ENCODE results near the gene CCDC51.

The CCDC51 gene

GRCh38 chr3:48400824-48401433 is 39.0 kb downstream of the CCDC51 start:
- H3K27me3 Mint-ChIP-seq = peaks cover 25% of the 10 kb centered on the region
- CTCF ChIA-PET = interaction anchor here (0.6 to 7.8 kb wide), 48 partner anchors 7 to 518 kb away, joined by 3 to 170 read pairs (median 5); partner anchors contain the start of genes CAMP, CCDC51, PFKFB4 and PLXNB1
- no peaks in the 10 kb centered on the region for H3K36me3 Mint-ChIP-seq
- peak; percentile 79 for DNase-seq
- no peaks in the 10 kb centered on the region for H3K4me1 Mint-ChIP-seq
- H3K9me3 Mint-ChIP-seq = no peaks in the 10 kb centered on the region
- no peak overlapping the region for H3K4me3 Mint-ChIP-seq
- H3K27ac Mint-ChIP-seq = no peak overlapping the region

GRCh38 chr3:48399387-48400172 is 40.3 kb downstream of the CCDC51 start:
- H3K27me3 Mint-ChIP-seq = peaks cover 35% of the 10 kb centered on the region
- CTCF ChIA-PET = interaction anchor here (0.8 to 7.8 kb wide), 25 partner anchors 9 to 266 kb away, joined by 3 to 170 read pairs (median 6); partner anchors contain the start of genes PFKFB4 and SLC26A6
- DNase-seq = no peak
- no peak overlapping the region for H3K4me3 Mint-ChIP-seq
- no peaks in the 10 kb centered on the region for H3K36me3 Mint-ChIP-seq
- H3K27ac Mint-ChIP-seq = no peak overlapping the region
- no peaks in the 10 kb centered on the region for H3K4me1 Mint-ChIP-seq
- no peaks in the 10 kb centered on the region for H3K9me3 Mint-ChIP-seq

DNA sequence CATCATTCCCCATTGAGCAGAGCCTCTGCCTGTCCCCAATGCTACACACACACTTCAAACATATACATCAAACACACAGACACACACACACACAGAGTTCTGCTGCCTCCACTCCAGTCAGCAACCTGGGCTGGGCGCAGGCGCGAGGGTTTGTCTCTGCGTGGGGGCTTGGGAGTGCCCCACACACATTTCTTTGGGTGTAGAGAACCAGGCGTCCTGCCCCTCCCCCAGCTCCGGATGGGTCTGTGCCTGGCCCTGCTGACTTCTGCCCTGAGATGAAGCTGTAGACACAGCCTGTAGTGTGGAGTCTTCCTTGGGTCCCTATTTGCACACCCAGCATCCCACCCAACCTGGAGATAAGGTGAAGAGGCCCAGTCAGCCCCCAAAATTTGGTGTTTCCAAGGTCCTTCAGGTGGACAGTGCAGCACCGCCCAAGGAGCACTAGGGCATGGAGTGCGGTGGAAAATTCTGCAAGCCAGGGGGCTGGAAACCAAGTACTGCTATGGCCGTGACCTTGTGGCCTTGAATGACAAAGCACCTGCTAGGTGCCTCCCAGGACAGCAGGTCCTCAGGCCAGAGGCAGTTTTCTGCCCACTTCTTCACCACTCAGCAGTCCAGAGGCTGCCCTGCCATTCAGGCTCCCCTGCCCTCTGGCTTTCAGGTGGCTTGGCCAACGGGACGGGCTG is 41.1 kb downstream of the CCDC51 start:
- Mint-ChIP-seq H3K27ac (peak overlapping the region; percentile 22), H3K36me3 (no peaks in the 10 kb centered on the region), H3K27me3 (peaks cover 36% of the 10 kb centered on the region), H3K4me3 (no peak overlapping the region), H3K9me3 (no peaks in the 10 kb centered on the region), H3K4me1 (no peaks in the 10 kb centered on the region)
- CTCF ChIA-PET = interaction anchor here (0.5 to 7.8 kb wide), 9 partner anchors 9 to 157 kb away, joined by 3 to 170 read pairs (median 8); partner anchors contain the start of gene PFKFB4
- no peak for DNase-seq

DNA sequence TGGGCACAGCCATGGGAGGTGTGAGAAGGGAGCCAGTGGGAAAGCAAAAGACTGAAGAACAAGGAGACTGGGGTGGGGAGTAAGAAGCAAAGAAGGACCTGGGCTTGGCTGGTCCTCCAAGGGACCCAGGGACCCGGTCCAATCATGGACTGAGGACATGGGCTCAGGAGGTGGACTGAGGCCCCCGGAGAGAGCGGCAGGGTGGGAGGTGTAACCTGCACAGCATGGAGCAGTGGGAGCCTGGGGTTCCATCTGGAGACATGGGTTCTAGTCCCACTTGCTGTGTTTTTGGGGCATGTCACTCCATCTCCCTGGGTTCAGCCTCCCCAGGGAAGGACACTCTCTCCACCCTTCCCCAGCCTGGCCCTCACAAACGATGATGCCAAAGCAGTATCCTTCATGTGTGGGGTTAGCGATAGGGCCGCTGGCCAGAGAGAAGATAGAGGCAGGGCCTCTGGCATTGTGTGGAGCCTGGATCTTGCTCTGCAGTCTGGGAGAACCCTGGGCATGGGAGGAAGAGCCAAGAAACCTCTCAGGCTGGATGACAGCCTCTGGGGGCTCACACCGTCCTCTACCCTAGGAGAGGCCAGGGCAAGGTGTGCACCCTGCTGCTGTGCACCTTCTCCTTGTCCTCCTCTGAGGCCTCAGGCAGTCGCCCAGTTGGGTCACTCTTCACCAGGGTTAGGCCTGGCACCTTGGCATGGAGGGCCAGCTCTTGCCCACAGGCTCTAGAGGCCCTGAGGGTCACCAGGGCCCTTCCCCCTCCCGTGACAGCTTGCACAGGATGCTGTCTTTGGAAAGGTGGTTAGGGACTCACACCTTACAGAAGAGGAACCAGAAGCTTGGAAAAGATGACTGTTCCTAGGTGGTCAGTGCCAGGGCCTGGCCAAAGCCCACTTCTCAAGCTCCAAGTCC is 41.9 kb downstream of the CCDC51 start:
- DNase-seq = no peak
- Mint-ChIP-seq H3K4me1 (no peaks in the 10 kb centered on the region), H3K27me3 (peaks cover 36% of the 10 kb centered on the region), H3K27ac (no peak overlapping the region), H3K9me3 (no peaks in the 10 kb centered on the region), H3K36me3 (no peaks in the 10 kb centered on the region), H3K4me3 (no peak overlapping the region)
- CTCF ChIA-PET = interaction anchor here (0.5 to 7.8 kb wide), 5 partner anchors 36 to 158 kb away, joined by 3 to 170 read pairs (median 3); partner anchors contain the start of gene PFKFB4

- no peaks in the 10 kb centered on the region for H3K4me1 Mint-ChIP-seq
- H3K9me3 Mint-ChIP-seq = no peaks in the 10 kb centered on the region
- no peak for DNase-seq
- H3K36me3 Mint-ChIP-seq = no peaks in the 10 kb centered on the region
- no peak overlapping the region for H3K4me3 Mint-ChIP-seq
- CTCF ChIA-PET = interaction anchor here (2.4 kb wide), 1 partner anchor 12 kb away, joined by 6 read pairs; no protein-coding TSS in a partner anchor
- H3K27me3 Mint-ChIP-seq = peaks cover 36% of the 10 kb centered on the region
- no peak overlapping the region for H3K27ac Mint-ChIP-seq
Measured at GRCh38 chr3:48395714-48396113, 44.2 kb downstream of the CCDC51 start.

GRCh38 chr3:48394391-48394790 is 45.5 kb downstream of the CCDC51 start:
- Mint-ChIP-seq H3K36me3 (no peaks in the 10 kb centered on the region), H3K9me3 (no peaks in the 10 kb centered on the region), H3K27me3 (peaks cover 34% of the 10 kb centered on the region), H3K4me1 (no peaks in the 10 kb centered on the region), H3K27ac (no peak overlapping the region), H3K4me3 (no peak overlapping the region)
- DNase-seq = no peak
- CTCF ChIA-PET = interaction anchor here (0.6 kb wide), 1 partner anchor 42 kb away, joined by 3 read pairs; no protein-coding TSS in a partner anchor

DNA sequence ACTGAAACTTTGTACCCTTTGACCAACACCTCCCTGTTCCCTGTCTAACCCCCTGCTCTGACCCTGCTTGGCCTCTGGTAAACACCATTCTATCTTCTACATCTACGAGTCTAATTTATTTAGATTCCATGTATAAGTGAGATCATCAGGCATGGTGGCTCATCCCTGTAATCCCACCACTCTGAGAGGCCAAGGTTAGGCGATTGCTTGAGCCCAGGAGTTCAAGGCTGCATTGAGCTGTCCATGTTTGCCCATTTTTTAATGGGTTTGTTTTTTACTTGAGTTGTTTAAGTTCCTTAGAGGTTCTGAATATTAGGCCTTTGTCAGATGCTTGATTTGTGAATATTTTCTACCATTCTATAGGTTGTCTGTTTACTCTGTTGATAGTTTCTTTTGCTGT is 51.0 kb downstream of the CCDC51 start:
- no peak overlapping the region for H3K4me3 Mint-ChIP-seq
- H3K27ac Mint-ChIP-seq = no peak overlapping the region
- H3K9me3 Mint-ChIP-seq = no peaks in the 10 kb centered on the region
- H3K4me1 Mint-ChIP-seq = no peaks in the 10 kb centered on the region
- no peak for DNase-seq
- no peaks in the 10 kb centered on the region for H3K36me3 Mint-ChIP-seq
- CTCF ChIA-PET = no interaction called here
- peaks cover 29% of the 10 kb centered on the region for H3K27me3 Mint-ChIP-seq

- no peak overlapping the region for H3K27ac Mint-ChIP-seq
- no peaks in the 10 kb centered on the region for H3K36me3 Mint-ChIP-seq
- DNase-seq = no peak
- H3K4me1 Mint-ChIP-seq = no peaks in the 10 kb centered on the region
- CTCF ChIA-PET = no interaction called here
- no peak overlapping the region for H3K4me3 Mint-ChIP-seq
- H3K27me3 Mint-ChIP-seq = peaks cover 33% of the 10 kb centered on the region
- H3K9me3 Mint-ChIP-seq = no peaks in the 10 kb centered on the region
Measured at GRCh38 chr3:48387634-48388033, 52.3 kb downstream of the CCDC51 start.
